Tibial nerve (tissue), 4 donors: ENCODE measurements around the gene TRAPPC2.

Experiments
- CTCF ChIP-seq, 5 experiments: fragments of 200-600 bp in 3 of 5; fragments of 450-650 bp in 2 of 5; sonication (generic) in 3 of 5; IDR thresholded peaks; one replicate each; pipeline ENCODE4 v1.5.1; 2016 to 2019; ENCODE audit warnings: antibody characterized with exemption in 5 of 5, mild to moderate bottlenecking in 3 of 5, moderate library complexity in 2 of 5
- EP300 ChIP-seq, 2 donors: sonication (generic); formaldehyde crosslinking; IDR thresholded peaks; one replicate each; pipeline ENCODE4 v1.6.1; 2017; ENCODE audit warnings: antibody characterized with exemption in 2 of 2, mild to moderate bottlenecking in 1 of 2
- POLR2A ChIP-seq, 2 donors: fragments of 450-650 bp; IDR thresholded peaks; one replicate each; pipeline ENCODE4 v1.6.1; 2017; ENCODE audit warnings: antibody characterized with exemption in 2 of 2, mild to moderate bottlenecking in 2 of 2, moderate library complexity in 2 of 2

GRCh38 chrX:13748486-13748885 lies 14.1 kb upstream of the TRAPPC2 start:
- TF ChIP-seq POLR2A (IDR thresholded peaks at IDR 0.05), result no peak
- no peak for TF ChIP-seq CTCF (IDR thresholded peaks at IDR 0.05)
- no peak for TF ChIP-seq EP300 (IDR thresholded peaks at IDR 0.05)
